Activated CD4-positive, alpha-beta memory T cell treated with anti-CD3 and anti-CD28 coated beads, Interleukin-2, amount 10 ng/mL, durations not matched to agents 7 days and 5 days (primary cell): ENCODE measurements around the gene SLC66A2. TPM values are rescaled to one million over a fixed set of nuclear protein-coding genes. Genes with fewer than 3 reads are reported as not detected.

Experiments
- CTCF ChIA-PET: fragments of 350-600 bp; sonication (Branson Sonifier 250); formaldehyde crosslinking; loops from one replicate; lab custom pipeline; 2021; ENCODE audit warnings: antibody characterized with exemption, inconsistent platforms; lab: Charles Lee
- POLR2A ChIA-PET: fragments of 350-600 bp; sonication (Branson Sonifier 250); formaldehyde crosslinking; loops from one replicate; lab custom pipeline; 2021; ENCODE audit warnings: antibody characterized with exemption; lab: Charles Lee
- DNase-seq: peaks from one replicate; pipeline ENCODE4 v3.0.0-alpha.2; 2020
- H3K27ac Mint-ChIP-seq: one replicate; pipeline ENCODE4 v1.8.0; 2021; ENCODE audit warnings: mild to moderate bottlenecking, mixed read lengths
- H3K27me3 Mint-ChIP-seq: one replicate; pipeline ENCODE4 v1.8.0; 2021; ENCODE audit warnings: mixed read lengths
- H3K36me3 Mint-ChIP-seq: one replicate; pipeline ENCODE4 v1.8.0; 2021; ENCODE audit warnings: low read depth, mixed read lengths
- H3K4me1 Mint-ChIP-seq: one replicate; pipeline ENCODE4 v1.8.0; 2021; ENCODE audit warnings: mixed read lengths
- H3K4me3 Mint-ChIP-seq: one replicate; pipeline ENCODE4 v1.8.0; 2021; ENCODE audit warnings: mild to moderate bottlenecking, mixed read lengths
- H3K9me3 Mint-ChIP-seq: one replicate; pipeline ENCODE4 v1.8.0; 2021; ENCODE audit warnings: mixed read lengths
- total RNA-seq, 2 experiments: library from RNA; stranded (reverse); gene quantifications; one replicate each; pipeline ENCODE4 v1.2.3, GENCODE V29; 2021

Gene SLC66A2
- total RNA-seq, 2 experiments from 2014 or later = 28.6 to 32.0 TPM

GRCh38 chr18:79916128-79916494, 35.3 kb downstream of the SLC66A2 start:
- Mint-ChIP-seq H3K27ac (no peak overlapping the region), H3K9me3 (peaks cover 2% of the 10 kb centered on the region), H3K4me3 (no peak overlapping the region), H3K4me1 (peaks cover 5% of the 10 kb centered on the region), H3K27me3 (no peaks in the 10 kb centered on the region), H3K36me3 (peaks cover 34% of the 10 kb centered on the region)
- peak; percentile 3 for DNase-seq
- ChIA-PET POLR2A (no interaction called here), CTCF (no interaction called here)

- peak; percentile 10 for DNase-seq
- CTCF ChIA-PET = no interaction called here
- Mint-ChIP-seq H3K4me3 (no peak overlapping the region), H3K27ac (no peak overlapping the region), H3K9me3 (peaks cover 2% of the 10 kb centered on the region), H3K36me3 (peaks cover 34% of the 10 kb centered on the region), H3K4me1 (peaks cover 5% of the 10 kb centered on the region), H3K27me3 (no peaks in the 10 kb centered on the region)
- POLR2A ChIA-PET = no interaction called here
These were observed 36.0 kb downstream of the SLC66A2 start for GRCh38 chr18:79915161-79916127.

- H3K27ac Mint-ChIP-seq = no peak overlapping the region
- no peaks in the 10 kb centered on the region for H3K27me3 Mint-ChIP-seq
- H3K9me3 Mint-ChIP-seq = peaks cover 2% of the 10 kb centered on the region
- POLR2A ChIA-PET = no interaction called here
- H3K36me3 Mint-ChIP-seq = peaks cover 34% of the 10 kb centered on the region
- peak; percentile 9 for DNase-seq
- H3K4me1 Mint-ChIP-seq = peaks cover 5% of the 10 kb centered on the region
- CTCF ChIA-PET = no interaction called here
- H3K4me3 Mint-ChIP-seq = no peak overlapping the region
These were observed 36.8 kb downstream of the SLC66A2 start for GRCh38 chr18:79914614-79915160.

- CTCF ChIA-PET = no interaction called here
- Mint-ChIP-seq H3K9me3 (peaks cover 2% of the 10 kb centered on the region), H3K27ac (no peak overlapping the region), H3K27me3 (no peaks in the 10 kb centered on the region), H3K36me3 (peaks cover 38% of the 10 kb centered on the region), H3K4me1 (peaks cover 5% of the 10 kb centered on the region), H3K4me3 (no peak overlapping the region)
- POLR2A ChIA-PET = no interaction called here
- DNase-seq = peak; percentile 9
These were observed 38.2 kb downstream of the SLC66A2 start for GRCh38 chr18:79912994-79913831.

- ChIA-PET CTCF (no interaction called here), POLR2A (no interaction called here)
- Mint-ChIP-seq H3K27ac (no peak overlapping the region), H3K36me3 (peaks cover 37% of the 10 kb centered on the region), H3K4me3 (no peak overlapping the region), H3K27me3 (no peaks in the 10 kb centered on the region), H3K4me1 (peaks cover 5% of the 10 kb centered on the region), H3K9me3 (peaks cover 2% of the 10 kb centered on the region)
- peak; percentile 24 for DNase-seq
These were observed 39.0 kb downstream of the SLC66A2 start for GRCh38 chr18:79912409-79912991.

- Mint-ChIP-seq H3K4me1 (peaks cover 5% of the 10 kb centered on the region), H3K36me3 (peaks cover 33% of the 10 kb centered on the region), H3K27ac (no peak overlapping the region), H3K4me3 (no peak overlapping the region), H3K9me3 (peaks cover 2% of the 10 kb centered on the region), H3K27me3 (no peaks in the 10 kb centered on the region)
- CTCF ChIA-PET = no interaction called here
- POLR2A ChIA-PET = no interaction called here
- no peak for DNase-seq
These were observed 39.8 kb downstream of the SLC66A2 start for GRCh38 chr18:79911344-79912270.

GRCh38 chr18:79910563-79911343, 40.7 kb downstream of the SLC66A2 start:
- peaks cover 12% of the 10 kb centered on the region for H3K4me1 Mint-ChIP-seq
- H3K4me3 Mint-ChIP-seq = no peak overlapping the region
- H3K36me3 Mint-ChIP-seq = peaks cover 28% of the 10 kb centered on the region
- ChIA-PET CTCF (no interaction called here), POLR2A (no interaction called here)
- no peaks in the 10 kb centered on the region for H3K27me3 Mint-ChIP-seq
- DNase-seq = peak; percentile 11
- H3K27ac Mint-ChIP-seq = no peak overlapping the region
- H3K9me3 Mint-ChIP-seq = no peaks in the 10 kb centered on the region

GRCh38 chr18:79906706-79907105, 44.7 kb downstream of the SLC66A2 start:
- Mint-ChIP-seq H3K27me3 (no peaks in the 10 kb centered on the region), H3K27ac (no peak overlapping the region), H3K36me3 (peaks cover 28% of the 10 kb centered on the region), H3K4me3 (no peak overlapping the region), H3K9me3 (peaks cover 2% of the 10 kb centered on the region), H3K4me1 (peaks cover 10% of the 10 kb centered on the region)
- ChIA-PET CTCF (interaction anchor here (0.6 kb wide), 1 partner anchor 16 kb away, joined by 3 read pairs; no protein-coding TSS in a partner anchor), POLR2A (no interaction called here)
- DNase-seq = no peak

- CTCF ChIA-PET = interaction anchor here (0.6 to 1.0 kb wide), 2 partner anchors 15 to 253 kb away, joined by 3 read pairs; no protein-coding TSS in a partner anchor
- H3K9me3 Mint-ChIP-seq = peaks cover 6% of the 10 kb centered on the region
- H3K4me3 Mint-ChIP-seq = no peak overlapping the region
- POLR2A ChIA-PET = no interaction called here
- peaks cover 30% of the 10 kb centered on the region for H3K36me3 Mint-ChIP-seq
- H3K27me3 Mint-ChIP-seq = no peaks in the 10 kb centered on the region
- peak overlapping the region; percentile 52 for H3K27ac Mint-ChIP-seq
- H3K4me1 Mint-ChIP-seq = peaks cover 10% of the 10 kb centered on the region
- no peak for DNase-seq
These were observed 45.5 kb downstream of the SLC66A2 start for GRCh38 chr18:79905993-79906392.

- no peak for DNase-seq
- peak overlapping the region; percentile 52 for H3K27ac Mint-ChIP-seq
- CTCF ChIA-PET = interaction anchor here (1.0 kb wide), 1 partner anchor 253 kb away, joined by 3 read pairs; no protein-coding TSS in a partner anchor
- POLR2A ChIA-PET = no interaction called here
- peaks cover 31% of the 10 kb centered on the region for H3K36me3 Mint-ChIP-seq
- peaks cover 10% of the 10 kb centered on the region for H3K4me1 Mint-ChIP-seq
- H3K9me3 Mint-ChIP-seq = peaks cover 6% of the 10 kb centered on the region
- H3K4me3 Mint-ChIP-seq = no peak overlapping the region
- H3K27me3 Mint-ChIP-seq = no peaks in the 10 kb centered on the region
These were observed 46.0 kb downstream of the SLC66A2 start for GRCh38 chr18:79905389-79905911.
